Measurements from ENCODE around the gene EMP3. TPM values are rescaled to one million over a fixed set of nuclear protein-coding genes. Genes with fewer than 3 reads are reported as not detected.
A peak's percentile ranks its signal among the peaks of the same experiment; 100 is the strongest.

Gene EMP3
- total and polyA plus RNA-seq, 9 of the 15 experiments (the other 6 are each of a cell fraction or from before 2014, with no cell fraction given) = 123 to 386 (median 296) TPM

GRCh38 chr19:48325265-48325910 lies at the start of gene EMP3 (continued):
- TF ChIP-seq SRSF1 (IDR thresholded peaks at IDR 0.05; ENCODE audit: low read depth, low read length) = no peak
- TF ChIP-seq GABPA (tag; conservative IDR thresholded peaks at IDR 0.05; ENCODE audit: low read depth) = no peak
- TF ChIP-seq SIX5 (IDR thresholded peaks at IDR 0.05; ENCODE audit: borderline replicate concordance in 1 of 2, insufficient read depth in 1 of 2, low read depth in 1 of 2, low read length in 2 of 2) = no peak
- TF ChIP-seq ZNF354B (CRISPR knock-in tag; IDR thresholded peaks at IDR 0.05) = no peak
- no peak for TF ChIP-seq RBM39 (optimal IDR thresholded peaks at IDR 0.05; ENCODE audit: low read depth, low read length)
- peak; percentile 85 for TF ChIP-seq TAF1 (IDR thresholded peaks at IDR 0.05; ENCODE audit: control insufficient read depth, extremely low read depth, insufficient read depth, low read length, severe bottlenecking)
- TF ChIP-seq KAT2B (IDR thresholded peaks at IDR 0.05; ENCODE audit: low read depth, low read length) = no peak
- TF ChIP-seq IFI16 (CRISPR knock-in tag; IDR thresholded peaks at IDR 0.05) = no peak
- no peak for TF ChIP-seq MEF2A (IDR thresholded peaks at IDR 0.05; ENCODE audit: control insufficient read depth, low read depth, low read length)
- no peak for TF ChIP-seq ZNF780A (CRISPR knock-in tag; IDR thresholded peaks at IDR 0.05)
- TF ChIP-seq TBL1XR1 (IDR thresholded peaks at IDR 0.05; ENCODE audit: low read length in 2 of 2) = 0 out of 4 replicates have a peak, but pooled peaks of 1 of the 2 experiments have one; percentile 42
- no peak for TF ChIP-seq GTF2E2 (tag; IDR thresholded peaks at IDR 0.05)
- TF ChIP-seq SRF (CRISPR knock-in tag; IDR thresholded peaks at IDR 0.05) = peak in 1 of 2 experiments; percentile 13; a peak in 1 of 4 replicates
- no peak for TF ChIP-seq BRF2 (IDR thresholded peaks at IDR 0.05; ENCODE audit: borderline replicate concordance, insufficient read depth, insufficient read length)
- TF ChIP-seq MYBL2 (IDR thresholded peaks at IDR 0.05; ENCODE audit: low read depth) = no peak
- TF ChIP-seq MYBL2 (CRISPR knock-in tag; IDR thresholded peaks at IDR 0.05; ENCODE audit: borderline replicate concordance) = no peak
- TF ChIP-seq ZFP1 (CRISPR knock-in tag; IDR thresholded peaks at IDR 0.05) = no peak
- TF ChIP-seq ZNF253 (CRISPR knock-in tag; conservative IDR thresholded peaks at IDR 0.05) = no peak
- TF ChIP-seq DEAF1 (CRISPR knock-in tag; IDR thresholded peaks at IDR 0.05) = no peak
- no peak for TF ChIP-seq ZBTB5 (IDR thresholded peaks at IDR 0.05)
- peak; percentile 55; the same call in 1 of the 2 replicates for TF ChIP-seq MTA2 (IDR thresholded peaks at IDR 0.05; ENCODE audit: low read depth)
- no peak for TF ChIP-seq TGIF2 (CRISPR knock-in tag; IDR thresholded peaks at IDR 0.05)
- TF ChIP-seq SREBF1 (IDR thresholded peaks at IDR 0.05; ENCODE audit: borderline replicate concordance, low read depth, low read length) = no peak; the same call in 1 of the 2 replicates
- TF ChIP-seq ZNF584 (CRISPR knock-in tag; IDR thresholded peaks at IDR 0.05; ENCODE audit: low read depth) = 0 out of 2 replicates have a peak, but pooled peaks have one; percentile 45
- TF ChIP-seq LCOR (CRISPR knock-in tag; IDR thresholded peaks at IDR 0.05) = 0 out of 2 replicates have a peak, but pooled peaks have one; percentile 5

Measured in K562 (cell line).